HUES64 (cell line): Measurements from ENCODE around the gene KRCC1.
"Not testable (repeated sequence)": the region's sequence is repeated elsewhere in the genome, so short reads cannot be mapped to it uniquely, and the experiment has no call there.

Source experiments
- H3K27ac ChIP-seq: 2 replicates; pipeline ENCODE4 v1.7.0; 2013; ENCODE audit warnings: low read depth, low read length, inconsistent platforms
- H3K27me3 ChIP-seq: 2 replicates; pipeline ENCODE4 v1.6.1; 2013; ENCODE audit warnings: mild to moderate bottlenecking, low read length; ENCODE audit not compliant: insufficient read depth
- H3K36me3 ChIP-seq: 2 replicates; pipeline ENCODE4 v1.6.1; 2013; ENCODE audit warnings: mild to moderate bottlenecking, low read length; ENCODE audit not compliant: insufficient read depth
- H3K4me1 ChIP-seq: 2 replicates; pipeline ENCODE4 v1.6.1; 2013; ENCODE audit warnings: mild to moderate bottlenecking, low read length, moderate library complexity; ENCODE audit not compliant: insufficient read depth
- H3K4me3 ChIP-seq: 2 replicates; pipeline ENCODE4 v1.5.1; 2013; ENCODE audit warnings: mild to moderate bottlenecking, low read length, moderate library complexity
- H3K9ac ChIP-seq: 2 replicates; pipeline ENCODE4 v1.6.1; 2013; ENCODE audit warnings: mild to moderate bottlenecking, low read depth, low read length
- H3K9me3 ChIP-seq: 2 replicates; pipeline ENCODE4 v1.6.1; 2013; ENCODE audit warnings: low read depth, low read length; ENCODE audit not compliant: insufficient read depth
- WGBS: fragments of 150-250, 120-280 bp; methylation state at CpG from one replicate; pipeline ENCODE4 v1.1.7; 2013; ENCODE audit warnings: missing lambda C conversion rate; 5-methylcytosine and 5-hydroxymethylcytosine counted together

KRCC1 gene

DNA sequence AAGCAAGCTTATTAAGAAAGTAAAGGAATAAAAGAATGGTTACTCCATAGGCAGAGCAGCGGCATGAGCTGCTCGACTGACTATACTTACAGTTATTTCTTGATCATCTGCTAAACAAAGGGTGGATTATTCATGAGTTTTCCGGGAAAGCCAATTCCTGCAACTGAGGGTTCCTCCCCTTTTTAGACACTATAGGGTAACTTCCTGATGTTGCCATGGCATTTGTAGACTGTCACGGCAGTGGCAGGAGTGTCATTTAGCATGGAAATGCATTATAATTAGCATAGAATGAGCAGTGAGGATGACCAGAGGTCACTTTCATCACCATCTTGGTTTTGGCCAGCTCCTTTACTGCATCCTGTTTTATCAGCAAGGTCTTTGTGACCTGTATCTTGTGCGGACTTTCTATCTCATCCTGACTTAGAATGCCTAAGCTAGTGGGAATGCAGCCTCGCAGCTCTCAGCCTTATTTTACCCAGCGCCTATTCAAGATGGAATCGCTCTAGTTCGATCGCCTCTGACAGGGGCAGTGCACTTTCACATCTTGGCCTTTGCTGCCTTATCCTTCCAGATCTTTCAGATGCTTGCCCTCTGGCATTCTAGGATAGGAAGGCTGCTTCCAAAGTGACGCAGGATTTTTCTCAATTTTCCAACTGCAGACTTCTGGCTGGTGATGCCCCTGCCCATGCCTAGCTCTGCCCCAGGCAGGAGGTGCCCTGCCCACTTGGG, 37.3 kb downstream of the KRCC1 start:
- not testable (repeated sequence) for H3K4me3 ChIP-seq, H3K9ac ChIP-seq
- 85% methylated on average over 11 of the region's 11 CpGs for WGBS

DNA sequence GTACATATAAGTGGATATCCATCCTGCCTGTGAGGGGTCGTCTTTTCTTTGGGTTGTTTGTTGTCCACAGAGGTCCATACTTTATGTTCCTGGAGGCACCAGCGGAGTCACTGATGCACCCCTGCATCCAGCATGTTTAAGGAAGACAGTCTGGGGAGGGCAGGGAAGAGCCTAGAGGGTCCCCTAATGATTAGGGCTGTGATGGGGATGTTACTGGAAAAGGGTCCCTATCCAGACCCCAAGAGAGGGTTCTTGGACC, 37.9 kb downstream of the KRCC1 start:
- not testable (repeated sequence) for H3K36me3 ChIP-seq, H3K27me3 ChIP-seq, H3K27ac ChIP-seq, H3K9me3 ChIP-seq, H3K9ac ChIP-seq, H3K4me1 ChIP-seq
- 72% methylated on average over 2 of the region's 2 CpGs for WGBS
- H3K4me3 ChIP-seq = peak overlapping the region; percentile 86

More for the DNA sequence above, 37.3 kb downstream of the KRCC1 start:
- not testable (repeated sequence) for H3K9me3 ChIP-seq, H3K4me1 ChIP-seq, H3K36me3 ChIP-seq, H3K27ac ChIP-seq, H3K27me3 ChIP-seq

DNA sequence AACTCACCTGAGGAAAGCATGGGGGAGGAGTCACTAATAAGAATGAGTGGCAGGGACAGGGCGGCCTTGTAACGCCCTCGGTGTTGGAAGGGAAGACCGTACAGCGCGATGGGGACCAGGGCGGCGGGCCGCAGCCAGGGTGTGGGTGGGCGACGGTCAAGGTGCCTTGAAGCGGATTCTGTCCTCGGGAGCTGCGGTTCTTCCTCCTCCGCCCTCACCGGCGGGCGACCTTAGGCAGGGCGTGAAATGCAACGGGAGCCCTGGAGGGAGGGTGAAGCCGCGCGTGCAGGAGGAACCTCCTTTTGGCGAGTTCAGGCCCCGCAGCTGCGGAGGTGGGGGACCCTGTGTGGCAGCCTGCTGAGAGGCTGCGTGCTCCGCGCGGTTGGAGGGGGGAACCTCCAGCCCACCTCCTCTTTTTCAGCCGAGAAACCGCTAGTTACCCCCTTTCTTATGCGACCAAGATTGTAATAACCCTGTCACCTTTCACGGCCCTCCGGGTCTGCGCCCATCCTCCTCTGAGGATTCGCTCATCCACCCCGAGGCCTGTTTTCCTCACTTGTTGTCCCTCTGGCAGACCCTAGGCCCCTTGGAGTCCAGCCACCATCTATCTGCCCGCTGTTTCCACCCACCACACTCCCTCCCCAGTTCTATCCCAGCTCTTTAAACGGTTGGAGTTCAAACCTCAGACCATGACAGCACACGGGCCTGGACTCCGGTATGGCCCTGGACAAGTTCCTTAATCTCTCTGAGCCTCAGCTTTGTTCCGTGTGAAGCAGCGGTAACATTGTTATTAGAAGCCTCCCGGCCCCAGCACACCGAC, 38.4 kb downstream of the KRCC1 start:
- peaks cover 7% of the 10 kb centered on the region; the same call in 1 of the 2 replicates for H3K4me1 ChIP-seq
- H3K4me3 ChIP-seq = peak overlapping the region; percentile 86
- H3K36me3 ChIP-seq = no peaks in the 10 kb centered on the region
- H3K27ac ChIP-seq = peak overlapping the region; percentile 93
- H3K9me3 ChIP-seq = peaks cover 4% of the 10 kb centered on the region; the same call in 1 of the 2 replicates
- H3K9ac ChIP-seq = peak overlapping the region; percentile 98
- H3K27me3 ChIP-seq = peaks cover 4% of the 10 kb centered on the region; the same call in 1 of the 2 replicates
- 19% methylated on average over 46 of the region's 46 CpGs for WGBS

DNA sequence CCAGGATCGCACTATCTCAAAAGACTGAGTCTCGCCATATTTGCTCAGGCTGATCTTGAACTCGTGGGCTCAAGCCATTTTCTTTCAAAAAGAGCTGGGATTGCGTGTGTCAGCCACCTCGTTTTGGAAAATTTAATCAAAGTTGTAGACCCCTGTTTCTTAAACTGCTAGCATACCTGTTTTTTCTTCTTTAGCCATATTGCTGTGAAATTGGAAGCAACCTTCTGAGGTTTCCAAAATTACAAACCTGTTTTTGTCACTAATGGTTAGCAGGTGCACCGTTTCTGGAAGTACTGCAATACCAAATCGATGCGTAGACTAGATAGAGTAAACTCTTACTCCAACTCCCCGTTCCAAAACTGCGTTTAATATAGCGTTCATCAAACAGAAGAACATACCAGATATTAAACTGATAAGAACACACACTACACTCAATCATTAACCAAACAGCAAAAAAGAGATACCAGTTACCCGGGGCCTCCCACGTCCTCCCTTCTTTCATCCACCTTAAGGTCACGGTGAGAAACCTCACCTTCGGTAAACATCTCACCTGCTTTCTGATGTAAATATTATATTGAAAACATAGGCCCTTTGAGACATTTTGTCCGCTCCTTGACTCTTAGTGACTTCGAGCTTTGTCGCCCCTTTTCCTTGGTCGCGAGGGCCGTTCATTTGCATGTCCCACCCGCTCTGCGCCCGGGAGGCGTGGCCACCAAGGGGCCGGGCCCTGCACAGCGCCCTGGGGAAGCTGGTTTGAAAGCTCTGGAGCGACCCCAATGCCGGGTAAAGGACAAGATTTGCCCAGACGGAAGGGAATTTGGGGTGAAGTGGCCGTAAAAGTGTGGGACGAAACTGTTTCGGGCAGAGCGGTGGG, 39.3 kb downstream of the KRCC1 start, which contains the start of gene RNU2-63P:
Gene RNU2-63P, minus strand, starts transcription at position 462 of the 874 bp plus-strand sequence.
- peak within 1 kb of the TSS; percentile 86 for H3K4me3 ChIP-seq
- H3K4me1 ChIP-seq = peaks cover 7% of the 10 kb centered on the region; the same call in 1 of the 2 replicates
- H3K27ac ChIP-seq = peak within 1 kb of the TSS; percentile 93
- H3K9me3 ChIP-seq = peaks cover 4% of the 10 kb centered on the region; the same call in 1 of the 2 replicates
- peaks cover 4% of the 10 kb centered on the region; the same call in 1 of the 2 replicates for H3K27me3 ChIP-seq
- H3K36me3 ChIP-seq = no peaks in the 10 kb centered on the region
- WGBS = 3% methylated on average over 34 of the region's 34 CpGs
- peak within 1 kb of the TSS; percentile 98 for H3K9ac ChIP-seq

DNA sequence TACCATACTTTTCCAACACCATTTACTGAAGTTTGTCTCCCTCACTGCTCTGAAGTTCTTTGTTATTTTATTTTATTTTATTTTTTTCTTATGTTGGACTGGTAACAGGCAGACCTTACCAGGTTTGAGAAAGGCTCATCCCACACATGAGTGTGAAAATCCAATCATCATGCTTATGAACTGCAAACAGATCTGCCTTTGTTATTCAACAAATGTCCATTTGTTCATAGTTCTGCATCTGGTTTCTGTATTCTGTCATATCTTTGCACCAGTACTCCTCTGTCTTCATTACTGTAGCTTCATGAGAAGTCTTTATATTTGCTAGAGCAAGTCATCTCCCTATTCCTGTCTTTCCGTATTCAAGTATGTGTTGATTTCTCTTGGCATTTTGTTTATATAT, 44.6 kb downstream of the KRCC1 start:
- H3K9me3 ChIP-seq = no peaks in the 10 kb centered on the region
- H3K36me3 ChIP-seq = no peaks in the 10 kb centered on the region
- no peak overlapping the region for H3K4me3 ChIP-seq
- no peak overlapping the region for H3K9ac ChIP-seq
- WGBS = no CpG with 5 or more reads among the region's 1 CpG
- peaks cover 8% of the 10 kb centered on the region for H3K4me1 ChIP-seq
- H3K27me3 ChIP-seq = no peaks in the 10 kb centered on the region
- no peak overlapping the region for H3K27ac ChIP-seq

DNA sequence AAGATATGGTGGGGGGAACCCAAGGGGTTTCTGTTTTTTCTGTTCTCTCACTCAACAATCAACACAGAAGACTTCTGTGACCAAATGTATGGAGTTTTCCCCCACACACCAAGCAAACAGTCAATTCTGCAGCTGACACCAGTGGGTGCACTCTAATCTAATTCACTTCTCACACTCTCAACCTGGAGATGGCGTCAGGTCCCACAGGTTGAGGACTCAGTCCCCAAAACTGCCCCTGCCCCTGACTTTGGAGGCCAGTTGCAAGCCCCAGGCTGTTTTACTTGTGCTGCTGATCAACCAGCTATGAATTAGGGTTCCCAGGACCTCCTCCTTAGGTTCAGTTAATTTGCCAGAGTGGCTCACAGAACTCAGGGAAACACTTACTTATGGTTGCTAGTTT, 45.4 kb downstream of the KRCC1 start:
- H3K9me3 ChIP-seq = no peaks in the 10 kb centered on the region
- H3K4me1 ChIP-seq = peaks cover 8% of the 10 kb centered on the region
- H3K36me3 ChIP-seq = no peaks in the 10 kb centered on the region
- WGBS = 87% methylated on average over 1 of the region's 1 CpG
- H3K4me3 ChIP-seq = no peak overlapping the region
- H3K9ac ChIP-seq = no peak overlapping the region
- H3K27me3 ChIP-seq = no peaks in the 10 kb centered on the region
- no peak overlapping the region for H3K27ac ChIP-seq

DNA sequence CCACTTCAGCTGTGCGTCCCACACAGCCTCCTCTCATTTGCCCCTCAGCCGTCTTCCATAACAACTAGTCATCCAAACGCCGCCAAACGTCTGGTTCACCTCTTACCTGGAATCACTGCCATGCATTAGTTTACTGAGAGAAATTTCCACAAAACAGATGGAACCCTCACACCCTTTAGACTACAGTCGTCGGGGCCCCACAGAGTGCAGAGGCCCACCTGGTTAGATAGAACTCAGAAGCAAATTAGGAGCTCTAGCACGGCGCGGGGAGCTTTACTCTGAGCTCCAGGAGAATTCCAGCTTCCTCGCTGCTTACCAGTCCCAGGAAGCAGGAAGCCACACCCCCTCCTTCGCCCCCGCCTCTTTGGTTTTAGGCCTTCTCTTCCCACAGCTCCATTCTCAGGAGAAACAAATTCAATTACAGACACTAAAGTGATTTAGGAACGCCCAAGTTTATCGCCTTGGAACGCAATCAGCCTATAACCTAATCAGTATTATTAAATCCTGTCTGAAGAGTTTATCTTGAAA, 48.6 kb downstream of the KRCC1 start:
- no peak overlapping the region for H3K4me3 ChIP-seq
- no peak overlapping the region for H3K9ac ChIP-seq
- no peaks in the 10 kb centered on the region for H3K27me3 ChIP-seq
- peaks cover 17% of the 10 kb centered on the region for H3K4me1 ChIP-seq
- H3K27ac ChIP-seq = no peak overlapping the region
- 68% methylated on average over 15 of the region's 16 CpGs for WGBS
- no peaks in the 10 kb centered on the region for H3K36me3 ChIP-seq
- H3K9me3 ChIP-seq = no peaks in the 10 kb centered on the region

DNA sequence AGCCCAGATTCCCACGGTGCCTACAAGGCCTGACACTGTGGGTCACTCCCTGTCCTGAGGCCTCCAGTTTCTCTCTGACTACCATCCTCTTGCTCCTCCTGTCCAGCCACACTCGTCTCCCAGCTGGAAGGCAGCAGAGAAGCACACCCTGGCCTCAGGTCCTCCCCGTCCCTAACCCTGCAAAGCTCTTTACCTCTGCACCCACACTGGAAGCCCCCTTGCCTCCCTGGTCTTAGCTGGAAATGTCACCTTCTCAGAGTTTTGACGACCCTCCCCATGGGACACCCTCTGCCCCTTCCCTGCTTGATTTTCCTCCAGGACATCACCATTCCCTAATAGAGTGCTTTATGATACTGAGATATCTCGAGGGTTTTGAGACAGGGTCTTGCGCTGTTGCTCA, 49.8 kb downstream of the KRCC1 start:
- H3K36me3 ChIP-seq = no peaks in the 10 kb centered on the region
- no peak overlapping the region for H3K4me3 ChIP-seq
- no peak overlapping the region for H3K27ac ChIP-seq
- no peaks in the 10 kb centered on the region for H3K9me3 ChIP-seq
- H3K4me1 ChIP-seq = peaks cover 17% of the 10 kb centered on the region
- 91% methylated on average over 6 of the region's 6 CpGs for WGBS
- no peaks in the 10 kb centered on the region for H3K27me3 ChIP-seq
- H3K9ac ChIP-seq = no peak overlapping the region

DNA sequence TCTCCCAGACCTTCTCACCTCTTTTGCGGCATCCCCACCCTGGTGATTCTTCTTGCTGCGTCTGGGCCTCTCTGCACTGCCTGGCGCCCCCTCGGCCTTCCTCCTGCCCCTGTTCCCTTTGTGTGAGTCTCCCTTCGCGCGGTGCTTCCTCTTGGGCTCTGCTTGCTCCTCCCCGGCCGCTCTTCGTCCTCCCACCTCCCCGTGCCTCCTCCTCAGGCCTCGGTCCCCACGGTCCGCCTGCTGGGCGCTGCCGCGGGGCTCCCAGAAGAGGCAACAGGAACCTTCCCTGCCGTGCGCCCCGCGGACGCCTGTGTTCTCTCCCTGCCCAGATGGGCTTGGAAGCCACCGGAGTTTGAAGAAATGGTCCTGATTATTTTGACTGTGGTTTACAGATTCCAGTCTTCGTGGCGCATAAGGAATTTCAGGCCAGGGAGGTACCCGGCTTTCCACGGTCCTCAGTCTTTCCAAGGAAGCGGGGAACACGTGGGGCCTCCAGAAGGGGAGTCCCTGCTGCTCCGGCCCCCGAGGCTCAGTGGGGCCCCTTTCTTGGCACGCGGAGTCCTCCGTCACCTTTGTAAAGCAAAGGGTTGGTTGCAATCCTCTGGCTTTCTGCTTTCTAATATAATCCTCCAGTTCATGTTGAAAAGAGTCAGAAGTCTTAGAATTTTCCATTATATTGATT, 52.4 kb downstream of the KRCC1 start:
- no peak overlapping the region for H3K27ac ChIP-seq
- H3K9ac ChIP-seq = peak overlapping the region; percentile 60
- 33% methylated on average over 34 of the region's 34 CpGs for WGBS
- no peaks in the 10 kb centered on the region for H3K27me3 ChIP-seq
- H3K36me3 ChIP-seq = no peaks in the 10 kb centered on the region
- 0 out of 2 replicates have a peak overlapping the region, but pooled peaks have one; percentile 16 for H3K4me3 ChIP-seq
- H3K4me1 ChIP-seq = peaks cover 17% of the 10 kb centered on the region
- H3K9me3 ChIP-seq = no peaks in the 10 kb centered on the region

DNA sequence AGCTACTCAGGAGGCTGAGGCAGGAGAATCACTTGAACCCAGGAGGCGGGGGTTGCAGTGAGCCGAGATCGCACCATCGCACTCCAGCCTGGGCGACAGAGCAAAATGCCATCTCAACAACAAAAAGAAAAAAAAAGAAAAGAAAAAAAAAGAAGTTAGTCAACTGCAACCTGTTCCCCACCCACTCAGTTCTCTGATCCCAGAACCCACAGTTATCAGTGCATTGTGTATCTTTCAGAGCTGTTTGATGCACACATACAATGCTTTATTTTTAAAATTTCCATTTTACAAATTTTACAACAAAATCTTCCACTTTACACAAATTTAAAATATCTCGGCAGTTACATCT, 53.2 kb downstream of the KRCC1 start:
- Histone ChIP-seq H3K27me3 (no peaks in the 10 kb centered on the region), H3K9ac (no peak overlapping the region), H3K9me3 (no peaks in the 10 kb centered on the region), H3K4me3 (no peak overlapping the region), H3K27ac (no peak overlapping the region), H3K4me1 (peaks cover 16% of the 10 kb centered on the region), H3K36me3 (no peaks in the 10 kb centered on the region)
- WGBS = 94% methylated on average over 5 of the region's 6 CpGs
